Measurements from ENCODE around the gene PLA2G6. TPM values are rescaled to one million over a fixed set of nuclear protein-coding genes. Genes with fewer than 3 reads are reported as not detected.

Gene PLA2G6
- total RNA-seq, 1 donor from 2014 or later: 13.5 TPM

DNA sequence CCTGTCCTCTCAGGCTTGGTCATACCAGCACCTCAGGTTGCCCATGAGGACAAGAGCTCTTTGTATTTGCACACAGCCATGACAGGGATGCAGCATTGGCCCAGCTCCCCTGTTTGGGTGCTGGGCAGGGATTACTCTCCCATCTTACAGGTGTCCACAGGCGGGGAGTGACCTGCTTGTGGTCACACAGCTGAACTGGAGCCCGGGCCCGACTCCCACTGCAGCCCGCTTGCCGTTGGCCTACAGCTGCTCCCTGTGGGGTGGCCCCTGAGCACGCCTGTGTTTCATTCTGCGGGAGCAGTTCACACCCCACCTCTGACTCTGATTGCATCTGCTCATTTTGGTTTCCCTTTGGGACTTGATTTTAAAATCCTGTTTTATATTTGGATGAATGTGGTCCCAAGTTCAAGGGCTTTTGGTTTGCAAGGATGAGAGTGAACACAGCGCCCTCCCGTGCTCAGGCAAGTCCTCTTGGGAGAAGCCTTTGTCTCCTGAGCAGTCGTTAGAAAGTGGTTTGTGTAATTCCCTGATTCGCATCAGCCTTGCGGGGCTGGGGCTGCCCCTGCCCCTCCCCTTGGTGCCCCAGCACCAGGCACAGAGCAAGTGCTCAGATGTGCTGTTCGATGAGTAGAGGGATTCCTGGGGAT is 115.1 kb downstream of the PLA2G6 start:
- DNase-seq (ENCODE audit: low read depth): no peak
- TF ChIP-seq, protein P1, sequence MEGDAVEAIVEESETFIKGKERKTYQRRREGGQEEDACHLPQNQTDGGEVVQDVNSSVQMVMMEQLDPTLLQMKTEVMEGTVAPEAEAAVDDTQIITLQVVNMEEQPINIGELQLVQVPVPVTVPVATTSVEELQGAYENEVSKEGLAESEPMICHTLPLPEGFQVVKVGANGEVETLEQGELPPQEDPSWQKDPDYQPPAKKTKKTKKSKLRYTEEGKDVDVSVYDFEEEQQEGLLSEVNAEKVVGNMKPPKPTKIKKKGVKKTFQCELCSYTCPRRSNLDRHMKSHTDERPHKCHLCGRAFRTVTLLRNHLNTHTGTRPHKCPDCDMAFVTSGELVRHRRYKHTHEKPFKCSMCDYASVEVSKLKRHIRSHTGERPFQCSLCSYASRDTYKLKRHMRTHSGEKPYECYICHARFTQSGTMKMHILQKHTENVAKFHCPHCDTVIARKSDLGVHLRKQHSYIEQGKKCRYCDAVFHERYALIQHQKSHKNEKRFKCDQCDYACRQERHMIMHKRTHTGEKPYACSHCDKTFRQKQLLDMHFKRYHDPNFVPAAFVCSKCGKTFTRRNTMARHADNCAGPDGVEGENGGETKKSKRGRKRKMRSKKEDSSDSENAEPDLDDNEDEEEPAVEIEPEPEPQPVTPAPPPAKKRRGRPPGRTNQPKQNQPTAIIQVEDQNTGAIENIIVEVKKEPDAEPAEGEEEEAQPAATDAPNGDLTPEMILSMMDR (conservative IDR thresholded peaks at IDR 0.05; ENCODE audit: low read depth, low read length): no peak
- no peak overlapping the region for H3K4me3 ChIP-seq (ENCODE audit: low read depth, low read length)

DNA sequence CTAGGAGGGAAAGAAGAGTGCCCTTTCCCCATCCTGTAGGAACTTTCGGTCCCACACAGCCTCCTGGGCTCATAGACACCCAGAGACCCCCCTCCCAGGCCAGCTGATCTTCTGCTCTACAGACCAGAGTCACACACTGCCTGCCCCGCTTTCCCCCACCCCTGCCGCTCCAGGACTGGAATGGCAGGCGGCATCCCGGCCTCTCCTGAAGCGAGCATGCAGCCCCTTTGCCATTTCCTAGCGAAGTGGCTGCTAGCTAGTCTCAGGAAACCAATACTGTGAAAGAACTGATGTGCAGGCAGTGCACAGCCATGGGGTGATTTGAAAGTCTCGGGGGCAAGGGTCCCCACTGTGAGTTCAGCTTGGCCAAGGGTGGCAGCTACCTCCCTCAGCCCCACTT is 116.1 kb downstream of the PLA2G6 start:
- TF ChIP-seq, protein P1 (conservative IDR thresholded peaks at IDR 0.05; ENCODE audit: low read depth, low read length): no peak
- no peak for DNase-seq (ENCODE audit: low read depth)
- no peak overlapping the region for H3K4me3 ChIP-seq (ENCODE audit: low read depth, low read length)

DNA sequence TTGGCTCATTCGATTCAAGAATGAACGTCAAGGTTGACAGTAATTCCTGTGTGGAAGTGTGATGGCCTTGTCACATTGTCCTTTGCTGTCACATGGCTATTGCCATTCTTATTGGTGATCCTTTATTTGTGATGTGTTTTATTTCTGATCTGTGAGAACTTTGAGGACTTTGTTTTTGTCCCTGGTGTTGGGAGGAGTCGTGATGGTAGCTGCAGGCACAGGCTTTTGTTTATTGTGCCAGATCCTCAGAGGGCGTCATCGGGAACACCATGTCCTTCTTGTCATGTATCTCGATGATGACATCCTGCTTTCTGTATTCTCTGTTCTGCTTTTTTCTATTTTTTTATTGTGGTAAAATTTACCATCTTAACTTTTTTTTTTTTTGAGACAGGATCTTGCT is 118.8 kb downstream of the PLA2G6 start:
- DNase-seq (ENCODE audit: low read depth): no peak
- no peak overlapping the region for H3K4me3 ChIP-seq (ENCODE audit: low read depth, low read length)
- TF ChIP-seq, protein P1 (conservative IDR thresholded peaks at IDR 0.05; ENCODE audit: low read depth, low read length): no peak

Other genes with a start within 250 kb of the PLA2G6 start
- gene C22orf23, start 228.2 kb downstream of the PLA2G6 start, total RNA-seq: not detected in 2 replicates
- 136 and 147 TPM in 2 replicates for gene POLR2F, start 228.1 kb downstream of the PLA2G6 start, total RNA-seq
- gene SOX10, start 197.3 kb downstream of the PLA2G6 start, total RNA-seq: not detected in 2 replicates
- 38.7 and 55.5 TPM in 2 replicates for gene PICK1, start 124.4 kb downstream of the PLA2G6 start, total RNA-seq
- gene SLC16A8, start 97.6 kb downstream of the PLA2G6 start, total RNA-seq: 0.06 and 0.65 TPM in 2 replicates
- 5.4 and 6.5 TPM in 2 replicates for gene BAIAP2L2, start 71.1 kb downstream of the PLA2G6 start, total RNA-seq
- 30.6 and 42.1 TPM in 2 replicates for gene MAFF, start 20.2 kb upstream of the PLA2G6 start, total RNA-seq
- 51.9 and 90.2 TPM in 2 replicates for gene TMEM184B, start 91.2 kb upstream of the PLA2G6 start, total RNA-seq
- gene CSNK1E, start 135.6 kb upstream of the PLA2G6 start, total RNA-seq: 157 and 161 TPM in 2 replicates